ENCODE results near the gene UNC13C. TPM values are rescaled to one million over a fixed set of nuclear protein-coding genes. Genes with fewer than 3 reads are reported as not detected.

UNC13C gene
- total and polyA plus RNA-seq, 10 of the 15 experiments (the other 5 are each of a cell fraction or from before 2014, with no cell fraction given): 9.9 to 81.3 (median 25.0) TPM

DNA sequence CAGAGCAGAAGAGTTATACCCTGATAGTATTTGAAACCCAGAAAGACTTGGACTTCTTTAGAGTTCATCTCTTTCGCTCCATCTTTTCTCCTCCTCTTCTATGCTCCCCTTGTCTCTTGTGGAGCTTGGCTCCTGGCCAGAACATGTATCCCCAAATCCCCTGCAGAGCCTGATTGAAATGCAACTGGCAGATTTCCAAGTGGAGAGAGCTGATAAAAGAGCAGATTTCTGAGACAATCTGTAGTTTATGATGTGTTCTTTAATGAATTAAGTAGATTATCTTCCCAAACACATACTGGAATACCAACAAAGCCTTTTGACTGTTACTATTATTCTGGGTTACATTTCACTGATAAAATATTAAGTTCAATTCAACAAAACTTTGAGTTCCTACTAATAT, 33.4 kb downstream of the UNC13C start:
- no peak for ATAC-seq
- POLR2A ChIA-PET: no interaction called here

More for the DNA sequence above, 33.4 kb downstream of the UNC13C start:
- RAD21 ChIA-PET (ENCODE audit: unreplicated experiment): interaction anchor here (1.5 kb wide), 1 partner anchor 21 kb away, joined by 3 read pairs; no protein-coding TSS in a partner anchor
- Histone ChIP-seq H3K4me1 (ENCODE audit: control insufficient read depth, insufficient read depth, low read length) (no peaks in the 10 kb centered on the region), H3K4me3 (no peak overlapping the region), H3K4me2 (ENCODE audit: control insufficient read depth, insufficient read depth) (no peak overlapping the region), H3K79me2 (ENCODE audit: control insufficient read depth, insufficient read depth, low read length) (no peaks in the 10 kb centered on the region), H3K9me3 (replicated peaks; ENCODE audit: control insufficient read depth, insufficient read depth, low read length) (no peaks in the 10 kb centered on the region), H3K36me3 (ENCODE audit: control insufficient read depth in 2 of 2, insufficient read depth in 2 of 2, low read length in 1 of 2) (no peaks in the 10 kb centered on the region), H3K27ac (ENCODE audit: control insufficient read depth, insufficient read depth) (no peak overlapping the region), H3K27me3 (replicated peaks in 1 of 2; ENCODE audit: control insufficient read depth in 2 of 2, insufficient read depth in 2 of 2, low read length in 1 of 2) (no peaks in the 10 kb centered on the region), H4K20me1 (ENCODE audit: control insufficient read depth, insufficient read depth) (no peaks in the 10 kb centered on the region), H3K9ac (ENCODE audit: control insufficient read depth, insufficient read depth, low read length) (no peak overlapping the region), H2AFZ (ENCODE audit: control insufficient read depth, low read depth, low read length) (no peak overlapping the region)
- DNase-seq (ENCODE audit: low read depth, low spot score): no peak
- no TSS peak for BruUV-seq (replicated peaks)
- FAIRE-seq: no peak
- CTCF ChIA-PET: interaction anchor here (0.6 to 1.4 kb wide), 3 partner anchors 8 to 16 kb away, joined by 3 to 5 read pairs (median 4); no protein-coding TSS in a partner anchor
- SMC1A ChIA-PET (ENCODE audit: uncharacterized antibody, unreplicated experiment): interaction anchor here (2.0 kb wide), 2 partner anchors 22 to 58 kb away, joined by 4 to 7 read pairs; no protein-coding TSS in a partner anchor
- in situ Hi-C loops (cut with MboI): no loop called here
- WGBS (ENCODE audit: insufficient coverage, insufficient replicate concordance, low lambda C conversion rate, missing lambda C conversion rate): 42% methylated on average over 1 of the region's 1 CpG
- no peak for TF ChIP-seq MEF2B (IDR thresholded peaks at IDR 0.05; ENCODE audit: partially characterized antibody, poor library complexity, severe bottlenecking)
- TF ChIP-seq, protein P1, sequence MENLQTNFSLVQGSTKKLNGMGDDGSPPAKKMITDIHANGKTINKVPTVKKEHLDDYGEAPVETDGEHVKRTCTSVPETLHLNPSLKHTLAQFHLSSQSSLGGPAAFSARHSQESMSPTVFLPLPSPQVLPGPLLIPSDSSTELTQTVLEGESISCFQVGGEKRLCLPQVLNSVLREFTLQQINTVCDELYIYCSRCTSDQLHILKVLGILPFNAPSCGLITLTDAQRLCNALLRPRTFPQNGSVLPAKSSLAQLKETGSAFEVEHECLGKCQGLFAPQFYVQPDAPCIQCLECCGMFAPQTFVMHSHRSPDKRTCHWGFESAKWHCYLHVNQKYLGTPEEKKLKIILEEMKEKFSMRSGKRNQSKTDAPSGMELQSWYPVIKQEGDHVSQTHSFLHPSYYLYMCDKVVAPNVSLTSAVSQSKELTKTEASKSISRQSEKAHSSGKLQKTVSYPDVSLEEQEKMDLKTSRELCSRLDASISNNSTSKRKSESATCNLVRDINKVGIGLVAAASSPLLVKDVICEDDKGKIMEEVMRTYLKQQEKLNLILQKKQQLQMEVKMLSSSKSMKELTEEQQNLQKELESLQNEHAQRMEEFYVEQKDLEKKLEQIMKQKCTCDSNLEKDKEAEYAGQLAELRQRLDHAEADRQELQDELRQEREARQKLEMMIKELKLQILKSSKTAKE (IDR thresholded peaks at IDR 0.05; ENCODE audit: low read depth, poor library complexity, severe bottlenecking): no peak
- TF ChIP-seq GABPA (IDR thresholded peaks at IDR 0.05; ENCODE audit: low read depth): no peak
- no peak for TF ChIP-seq EGR1 (IDR thresholded peaks at IDR 0.05; ENCODE audit: borderline replicate concordance in 1 of 2, low read depth in 2 of 2, low read length in 2 of 2)
- TF ChIP-seq, protein P2, sequence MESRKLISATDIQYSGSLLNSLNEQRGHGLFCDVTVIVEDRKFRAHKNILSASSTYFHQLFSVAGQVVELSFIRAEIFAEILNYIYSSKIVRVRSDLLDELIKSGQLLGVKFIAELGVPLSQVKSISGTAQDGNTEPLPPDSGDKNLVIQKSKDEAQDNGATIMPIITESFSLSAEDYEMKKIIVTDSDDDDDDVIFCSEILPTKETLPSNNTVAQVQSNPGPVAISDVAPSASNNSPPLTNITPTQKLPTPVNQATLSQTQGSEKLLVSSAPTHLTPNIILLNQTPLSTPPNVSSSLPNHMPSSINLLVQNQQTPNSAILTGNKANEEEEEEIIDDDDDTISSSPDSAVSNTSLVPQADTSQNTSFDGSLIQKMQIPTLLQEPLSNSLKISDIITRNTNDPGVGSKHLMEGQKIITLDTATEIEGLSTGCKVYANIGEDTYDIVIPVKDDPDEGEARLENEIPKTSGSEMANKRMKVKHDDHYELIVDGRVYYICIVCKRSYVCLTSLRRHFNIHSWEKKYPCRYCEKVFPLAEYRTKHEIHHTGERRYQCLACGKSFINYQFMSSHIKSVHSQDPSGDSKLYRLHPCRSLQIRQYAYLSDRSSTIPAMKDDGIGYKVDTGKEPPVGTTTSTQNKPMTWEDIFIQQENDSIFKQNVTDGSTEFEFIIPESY (IDR thresholded peaks at IDR 0.05): no peak
- no peak for TF ChIP-seq ASH2L (IDR thresholded peaks at IDR 0.05; ENCODE audit: borderline replicate concordance, low read depth)
- TF ChIP-seq LARP7 (IDR thresholded peaks at IDR 0.05): no peak
- TF ChIP-seq KLF5 (IDR thresholded peaks at IDR 0.05; ENCODE audit: partially characterized antibody): no peak
- TF ChIP-seq NFIC (IDR thresholded peaks at IDR 0.05; ENCODE audit: low read depth, low read length): no peak
- TF ChIP-seq, protein P3, sequence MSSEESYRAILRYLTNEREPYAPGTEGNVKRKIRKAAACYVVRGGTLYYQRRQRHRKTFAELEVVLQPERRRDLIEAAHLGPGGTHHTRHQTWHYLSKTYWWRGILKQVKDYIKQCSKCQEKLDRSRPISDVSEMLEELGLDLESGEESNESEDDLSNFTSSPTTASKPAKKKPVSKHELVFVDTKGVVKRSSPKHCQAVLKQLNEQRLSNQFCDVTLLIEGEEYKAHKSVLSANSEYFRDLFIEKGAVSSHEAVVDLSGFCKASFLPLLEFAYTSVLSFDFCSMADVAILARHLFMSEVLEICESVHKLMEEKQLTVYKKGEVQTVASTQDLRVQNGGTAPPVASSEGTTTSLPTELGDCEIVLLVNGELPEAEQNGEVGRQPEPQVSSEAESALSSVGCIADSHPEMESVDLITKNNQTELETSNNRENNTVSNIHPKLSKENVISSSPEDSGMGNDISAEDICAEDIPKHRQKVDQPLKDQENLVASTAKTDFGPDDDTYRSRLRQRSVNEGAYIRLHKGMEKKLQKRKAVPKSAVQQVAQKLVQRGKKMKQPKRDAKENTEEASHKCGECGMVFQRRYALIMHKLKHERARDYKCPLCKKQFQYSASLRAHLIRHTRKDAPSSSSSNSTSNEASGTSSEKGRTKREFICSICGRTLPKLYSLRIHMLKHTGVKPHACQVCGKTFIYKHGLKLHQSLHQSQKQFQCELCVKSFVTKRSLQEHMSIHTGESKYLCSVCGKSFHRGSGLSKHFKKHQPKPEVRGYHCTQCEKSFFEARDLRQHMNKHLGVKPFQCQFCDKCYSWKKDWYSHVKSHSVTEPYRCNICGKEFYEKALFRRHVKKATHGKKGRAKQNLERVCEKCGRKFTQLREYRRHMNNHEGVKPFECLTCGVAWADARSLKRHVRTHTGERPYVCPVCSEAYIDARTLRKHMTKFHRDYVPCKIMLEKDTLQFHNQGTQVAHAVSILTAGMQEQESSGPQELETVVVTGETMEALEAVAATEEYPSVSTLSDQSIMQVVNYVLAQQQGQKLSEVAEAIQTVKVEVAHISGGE (CRISPR knock-in tag; IDR thresholded peaks at IDR 0.05): no peak
- TF ChIP-seq POU2F2 (IDR thresholded peaks at IDR 0.05; ENCODE audit: borderline replicate concordance, low read depth, low read length): no peak
- TF ChIP-seq HDAC6 (IDR thresholded peaks at IDR 0.05; ENCODE audit: unreplicated experiment): no peak
- no peak for TF ChIP-seq YY1 (IDR thresholded peaks at IDR 0.05; ENCODE audit: low read depth, low read length)
- TF ChIP-seq BMI1 (IDR thresholded peaks at IDR 0.05; ENCODE audit: borderline replicate concordance): no peak
- TF ChIP-seq, protein P4, sequence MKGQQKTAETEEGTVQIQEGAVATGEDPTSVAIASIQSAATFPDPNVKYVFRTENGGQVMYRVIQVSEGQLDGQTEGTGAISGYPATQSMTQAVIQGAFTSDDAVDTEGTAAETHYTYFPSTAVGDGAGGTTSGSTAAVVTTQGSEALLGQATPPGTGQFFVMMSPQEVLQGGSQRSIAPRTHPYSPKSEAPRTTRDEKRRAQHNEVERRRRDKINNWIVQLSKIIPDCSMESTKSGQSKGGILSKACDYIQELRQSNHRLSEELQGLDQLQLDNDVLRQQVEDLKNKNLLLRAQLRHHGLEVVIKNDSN (IDR thresholded peaks at IDR 0.05; ENCODE audit: borderline replicate concordance, extremely low read length, insufficient read depth, low read depth, low read length): no peak
- TF ChIP-seq SREBF2 (IDR thresholded peaks at IDR 0.05; ENCODE audit: low read length): no peak
- intact Hi-C loops (cut with micrococcal nuclease; ENCODE audit: unreplicated experiment): no loop called here

Data from GM12878 (cell line).